GM08714 (cell line): ENCODE measurements around the gene VPS39.

ENCODE experiments used
- H3K4me3 ChIP-seq: fragments of 200-500 bp; sonication (Bioruptor generic); 2 replicates; pipeline ENCODE4 v1.5.1; 2014; ENCODE audit warnings: mild to moderate bottlenecking, low read length, inconsistent platforms
- ZNF274 ChIP-seq: IDR thresholded peaks from 2 replicates; pipeline ENCODE4 v1.6.1; 2012; ENCODE audit warnings: mild to moderate bottlenecking, low read depth, low read length

Gene VPS39

GRCh38 chr15:42158941-42159340 is 49.2 kb downstream of the VPS39 start:
- no peak overlapping the region for H3K4me3 ChIP-seq
- TF ChIP-seq ZNF274, result no peak

- H3K4me3 ChIP-seq, result no peak overlapping the region
- TF ChIP-seq ZNF274, result no peak
These were observed 49.9 kb downstream of the VPS39 start for GRCh38 chr15:42157981-42158765.

DNA sequence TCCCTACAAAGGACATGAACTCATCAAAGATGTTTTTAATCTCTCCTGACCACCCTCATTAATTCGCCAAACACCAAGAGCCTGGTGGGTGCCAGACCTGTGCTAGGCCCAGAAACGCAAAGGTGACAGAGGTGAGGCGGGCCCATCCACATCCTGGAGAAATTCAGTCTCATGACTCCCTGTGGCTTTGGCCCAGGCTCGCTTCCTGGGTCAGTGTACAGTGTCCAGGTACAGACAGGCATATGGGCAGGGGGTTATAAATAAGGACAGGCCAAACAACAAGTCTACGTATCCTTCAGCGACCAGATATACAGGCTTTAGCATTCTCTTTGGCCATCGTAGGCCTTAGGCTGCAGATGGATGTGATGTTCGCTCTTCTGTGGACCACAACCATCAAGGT is 50.7 kb downstream of the VPS39 start:
- no peak overlapping the region for H3K4me3 ChIP-seq
- no peak for TF ChIP-seq ZNF274

DNA sequence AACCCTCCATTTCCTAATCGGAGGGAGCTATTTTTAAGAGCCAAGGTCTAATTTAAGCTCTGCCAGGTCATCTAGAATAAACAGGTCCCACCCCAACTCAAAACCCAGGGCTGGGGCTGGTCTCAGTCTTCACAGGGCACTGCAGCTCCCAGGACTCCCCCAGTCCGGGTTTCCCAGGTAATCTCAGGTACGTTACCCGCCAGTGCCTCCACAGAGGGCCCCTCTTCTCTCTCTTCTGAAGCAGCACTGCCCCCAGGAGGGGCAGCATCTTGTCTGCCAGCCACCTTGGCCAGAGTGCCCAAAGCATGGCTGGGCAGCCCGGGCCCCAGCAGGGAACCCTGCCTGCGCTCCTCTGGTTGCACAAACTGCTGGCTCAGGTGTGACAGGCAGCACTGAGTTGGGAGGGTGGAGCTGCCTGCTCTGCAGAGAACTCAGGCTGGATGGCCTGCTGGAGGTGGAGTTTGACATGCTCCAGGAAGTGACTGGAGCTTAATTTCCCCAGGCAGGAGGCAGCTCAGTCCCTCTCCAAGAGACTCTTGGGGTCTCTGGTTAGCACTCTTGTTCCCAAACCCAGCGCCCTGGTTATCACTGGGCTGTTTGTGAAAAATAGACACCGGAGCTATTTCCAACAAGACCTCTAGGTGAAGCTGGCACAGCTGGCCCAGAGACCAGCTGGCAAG is 51.7 kb downstream of the VPS39 start, which contains the start of gene PLA2G4F:
TSS of gene PLA2G4F (minus strand) at position 394 of the 680 bp plus-strand sequence. CDS start at position 307, 87 bp downstream.
- H3K4me3 ChIP-seq, result no peak within 1 kb of the TSS
- no peak for TF ChIP-seq ZNF274

GRCh38 chr15:42155546-42156242 is 52.4 kb downstream of the VPS39 start:
- no peak overlapping the region for H3K4me3 ChIP-seq

DNA sequence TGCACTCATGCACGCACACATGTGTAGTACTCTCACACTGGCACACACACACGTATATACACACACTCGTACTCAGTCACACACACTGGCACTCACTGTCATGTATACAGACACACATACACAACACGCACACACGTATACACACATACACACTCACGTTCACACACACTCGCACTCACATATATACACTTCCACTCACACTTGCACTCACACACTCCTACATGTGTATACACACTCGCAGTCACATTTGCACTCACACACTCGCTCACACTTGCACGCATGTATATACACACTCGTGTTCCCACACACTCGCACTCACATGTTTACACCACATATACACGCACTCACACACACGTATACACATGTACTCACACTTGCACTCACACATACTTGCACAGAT is 53.1 kb downstream of the VPS39 start:
- TF ChIP-seq ZNF274, result no peak
- no peak overlapping the region for H3K4me3 ChIP-seq

More at GRCh38 chr15:42155546-42156242, 52.4 kb downstream of the VPS39 start:
- no peak for TF ChIP-seq ZNF274

GRCh38 chr15:42154212-42154941 is 53.7 kb downstream of the VPS39 start:
- TF ChIP-seq ZNF274, result no peak
- no peak overlapping the region for H3K4me3 ChIP-seq

- TF ChIP-seq ZNF274, result no peak
- no peak overlapping the region for H3K4me3 ChIP-seq
These were observed 54.3 kb downstream of the VPS39 start for GRCh38 chr15:42153874-42154211.

DNA sequence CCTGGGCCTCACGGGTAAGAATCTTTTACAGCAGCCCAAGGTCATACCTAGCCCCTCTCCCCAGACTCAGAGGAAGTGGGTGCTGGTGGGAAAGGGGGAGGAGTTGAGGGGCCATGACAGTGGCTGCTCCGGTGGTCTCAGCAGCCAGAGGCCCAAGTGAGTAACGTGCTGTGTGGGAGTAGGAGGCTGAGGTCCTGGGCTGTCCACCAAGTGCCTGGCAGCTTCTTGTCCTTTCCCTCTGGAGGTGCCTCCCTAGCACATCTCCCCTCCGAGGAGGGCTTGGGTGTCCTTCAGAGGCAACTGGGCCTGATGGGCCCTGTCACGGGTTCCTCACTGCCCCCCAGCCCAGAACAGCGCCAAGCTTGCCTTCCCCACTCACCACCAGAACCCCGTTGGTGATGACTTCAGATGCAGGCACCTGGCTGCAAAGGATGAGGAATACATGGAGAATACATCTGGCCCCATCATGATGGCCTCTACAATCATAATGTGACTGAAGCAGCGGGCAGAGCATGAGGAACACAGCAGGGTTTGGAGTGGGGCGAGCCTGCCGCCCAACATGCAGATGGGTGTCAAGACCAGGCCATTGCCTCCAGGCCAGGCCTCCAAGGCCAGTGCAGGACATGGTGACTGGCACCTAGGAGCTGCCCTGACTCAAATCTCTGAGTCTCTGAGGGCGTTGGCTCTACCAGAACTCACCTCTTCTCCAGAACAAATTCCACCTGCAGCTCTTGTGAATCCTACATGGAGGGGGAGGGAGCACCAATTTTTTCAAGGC is 55.0 kb downstream of the VPS39 start:
- no peak for TF ChIP-seq ZNF274

DNA sequence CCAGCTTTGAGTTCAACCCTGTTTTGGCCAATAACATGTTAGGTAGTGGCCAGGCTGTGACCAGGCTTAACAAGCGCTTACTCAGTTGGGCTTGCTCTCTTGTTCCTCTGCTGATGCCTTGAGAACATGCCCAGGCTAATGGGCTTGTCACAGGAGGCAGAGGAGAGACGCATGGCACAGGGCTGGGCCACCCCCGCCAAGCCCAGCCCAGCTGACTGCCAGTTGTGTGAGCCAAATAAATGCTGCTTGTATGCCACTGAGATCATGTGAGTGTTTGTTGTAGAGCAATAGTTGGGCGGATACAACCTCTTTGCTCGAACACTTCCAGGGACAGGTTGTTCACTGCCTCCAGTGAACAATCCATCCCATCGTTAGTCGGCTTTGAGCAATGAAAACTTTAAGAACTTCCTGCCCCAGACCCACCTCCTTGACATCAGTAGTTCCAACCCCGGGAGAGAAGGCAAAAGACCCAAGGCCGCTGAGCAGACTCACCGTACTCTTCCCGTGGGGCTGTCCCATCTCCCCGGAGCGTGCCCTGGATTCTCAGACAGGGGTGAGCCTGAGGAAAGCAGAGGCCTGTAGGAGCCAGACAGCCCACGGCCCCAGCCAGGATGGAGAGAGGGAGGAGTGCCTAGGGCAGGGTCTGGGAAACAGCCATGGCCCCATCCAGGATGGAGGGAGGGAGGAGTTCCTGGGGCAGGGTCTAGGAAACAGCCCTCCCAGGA is 55.7 kb downstream of the VPS39 start:
- TF ChIP-seq ZNF274, result no peak
- no peak overlapping the region for H3K4me3 ChIP-seq

More for the DNA sequence above, 55.0 kb downstream of the VPS39 start:
- H3K4me3 ChIP-seq, result no peak overlapping the region

GRCh38 chr15:42151736-42152135 is 56.4 kb downstream of the VPS39 start:
- no peak for TF ChIP-seq ZNF274
- no peak overlapping the region for H3K4me3 ChIP-seq

GRCh38 chr15:42151141-42151561 is 57.0 kb downstream of the VPS39 start:
- TF ChIP-seq ZNF274, result no peak

DNA sequence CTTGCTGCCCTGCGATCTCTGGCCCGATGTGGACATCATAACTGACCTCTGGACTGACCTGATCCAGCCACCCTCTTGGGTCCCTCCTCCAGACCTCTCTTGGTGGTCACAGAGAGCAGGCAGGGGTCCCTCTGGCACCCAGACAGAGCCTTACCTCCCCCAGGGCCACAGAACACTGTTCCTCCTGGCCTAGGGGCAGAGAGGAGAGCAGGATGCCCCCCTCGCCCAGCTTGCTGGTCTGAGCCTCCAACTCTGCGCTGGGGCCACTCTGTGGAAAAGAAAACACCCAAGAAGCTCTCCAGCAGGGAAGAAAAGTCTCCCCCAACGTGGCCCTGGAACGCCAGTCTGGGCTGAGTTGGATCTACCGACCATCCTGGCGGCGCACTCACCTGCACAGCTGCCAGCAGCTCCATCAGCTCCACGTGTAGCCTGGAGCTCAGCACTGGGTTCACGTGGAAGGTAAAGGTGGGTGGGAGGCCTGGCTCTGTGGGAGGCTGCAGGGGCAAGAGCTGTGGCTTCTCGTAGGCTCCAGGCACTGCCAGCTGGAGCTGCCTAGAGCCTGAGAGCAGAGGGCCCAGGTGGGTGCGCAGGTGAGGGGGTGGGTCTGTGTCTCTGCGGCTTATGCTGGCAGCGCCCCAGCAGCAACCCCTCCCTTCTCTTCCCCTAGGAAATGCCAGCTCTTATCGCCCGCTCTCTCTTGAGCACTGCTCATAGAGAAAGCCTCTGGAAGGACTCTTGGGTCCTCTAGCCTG is 57.7 kb downstream of the VPS39 start:
- no peak overlapping the region for H3K4me3 ChIP-seq
- no peak for TF ChIP-seq ZNF274

More at GRCh38 chr15:42151141-42151561, 57.0 kb downstream of the VPS39 start:
- no peak overlapping the region for H3K4me3 ChIP-seq
